HG02623 (cell line): Measurements from ENCODE around the gene ATP7B.
"Not testable (repeated sequence)": the region's sequence is repeated elsewhere in the genome, so short reads cannot be mapped to it uniquely, and the experiment has no call there.

Experiments
- ATAC-seq: cut with Tn5 transposase; IDR thresholded peaks from one replicate; pipeline ENCODE4 v1.9.1; 2021; ENCODE audit warnings: moderate library complexity; ENCODE audit not compliant: unreplicated experiment

The ATP7B gene

GRCh38 chr13:52010890-52011631 is at the start of gene ATP7B:
Gene ATP7B, minus strand, starts transcription at chr13:52011450. Its CDS starts 113 bp downstream, at chr13:52011337.
- ATAC-seq = no peak

DNA sequence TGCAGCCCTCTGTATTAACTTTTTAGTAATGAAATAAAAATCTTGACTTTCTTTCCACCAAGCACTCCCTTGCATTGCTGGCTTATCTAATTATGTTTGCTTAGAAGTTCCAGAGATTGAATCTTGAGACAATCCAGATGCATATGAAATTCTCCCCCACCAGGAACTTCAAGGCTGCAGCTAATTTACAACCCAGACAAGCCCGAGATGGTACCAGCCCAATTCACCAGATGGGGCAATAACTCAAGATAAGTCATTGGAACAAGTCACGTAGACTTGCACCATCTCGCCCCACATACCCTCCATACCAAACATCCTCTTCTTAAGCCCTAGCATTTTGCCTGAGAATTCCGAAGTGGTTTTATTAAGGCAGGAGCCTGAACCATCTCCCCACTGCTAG is 42.2 kb upstream of the ATP7B start:
- ATAC-seq = no peak

- ATAC-seq = no peak
These were observed 40.1 kb upstream of the ATP7B start for GRCh38 chr13:52051400-52051799.

- no peak for ATAC-seq
These were observed 37.3 kb upstream of the ATP7B start for GRCh38 chr13:52048516-52048915.

DNA sequence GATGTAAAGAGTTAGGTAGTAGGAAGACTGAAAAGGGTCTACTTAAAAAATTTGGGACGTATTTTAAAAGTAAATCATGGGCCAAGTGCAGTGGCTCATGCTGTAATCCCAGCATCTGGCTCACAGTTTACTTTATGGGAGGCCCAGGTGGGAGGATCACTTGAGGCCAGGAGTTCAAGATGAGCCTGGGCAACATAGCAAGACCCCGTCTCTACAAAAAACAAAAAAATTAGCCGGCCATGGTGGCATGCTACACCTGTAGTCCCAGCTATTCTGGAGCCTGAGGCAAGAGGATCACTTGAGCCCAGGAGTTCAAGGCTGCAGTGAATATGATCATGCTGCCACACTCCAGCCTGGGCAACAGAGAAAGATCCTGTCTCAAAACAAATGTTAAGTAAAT is 36.2 kb upstream of the ATP7B start:
- ATAC-seq = no peak

- no peak for ATAC-seq
These were observed 32.4 kb upstream of the ATP7B start for GRCh38 chr13:52043675-52044074.

DNA sequence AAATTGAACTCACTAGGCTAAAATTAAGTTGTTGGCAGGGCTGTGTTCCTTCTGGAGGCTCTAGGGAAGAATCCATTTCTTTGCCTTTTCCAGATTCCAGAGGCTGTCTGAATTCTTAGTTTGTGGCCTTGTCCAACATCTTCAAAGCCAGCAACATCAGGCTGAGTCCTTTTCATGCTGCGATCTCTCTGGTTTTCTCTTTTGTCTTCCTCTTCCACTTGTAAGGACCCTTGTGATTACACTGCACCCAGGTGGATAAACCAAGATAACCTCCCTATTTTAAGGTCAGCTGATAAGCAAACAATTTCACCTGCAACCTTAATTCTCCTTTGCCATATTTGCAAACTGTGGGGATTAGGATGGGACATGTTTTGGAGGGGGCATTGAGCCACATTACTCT is 24.8 kb upstream of the ATP7B start:
- no peak for ATAC-seq

DNA sequence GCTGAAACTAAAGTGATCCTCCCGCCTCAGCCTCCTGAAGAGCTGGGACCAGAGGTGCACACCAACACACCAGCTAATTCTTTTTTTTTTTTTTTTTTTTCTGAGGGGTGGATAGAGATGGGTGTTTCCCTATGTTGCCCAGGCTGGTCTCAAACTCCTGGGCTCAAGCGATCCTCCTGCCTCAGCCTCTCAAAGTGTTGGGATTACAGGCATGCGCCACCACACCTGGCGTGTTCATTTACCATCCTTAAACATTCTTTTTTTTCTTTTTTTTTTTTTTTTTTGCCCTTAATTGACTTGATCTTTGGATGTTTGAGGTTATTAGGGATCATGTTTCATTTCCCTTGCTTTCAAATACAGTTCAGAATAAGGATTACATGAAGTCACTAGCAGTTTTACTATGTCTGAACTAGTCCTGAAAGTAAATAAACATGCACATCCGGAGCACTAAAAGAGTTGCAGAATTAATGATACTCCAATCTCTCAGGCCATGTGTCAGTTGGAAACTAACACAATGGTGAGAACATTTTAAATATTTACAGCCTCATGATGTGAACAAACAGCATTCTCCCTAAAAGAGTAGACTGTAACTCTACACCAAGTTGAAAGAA is 23.5 kb upstream of the ATP7B start:
- ATAC-seq = no peak

DNA sequence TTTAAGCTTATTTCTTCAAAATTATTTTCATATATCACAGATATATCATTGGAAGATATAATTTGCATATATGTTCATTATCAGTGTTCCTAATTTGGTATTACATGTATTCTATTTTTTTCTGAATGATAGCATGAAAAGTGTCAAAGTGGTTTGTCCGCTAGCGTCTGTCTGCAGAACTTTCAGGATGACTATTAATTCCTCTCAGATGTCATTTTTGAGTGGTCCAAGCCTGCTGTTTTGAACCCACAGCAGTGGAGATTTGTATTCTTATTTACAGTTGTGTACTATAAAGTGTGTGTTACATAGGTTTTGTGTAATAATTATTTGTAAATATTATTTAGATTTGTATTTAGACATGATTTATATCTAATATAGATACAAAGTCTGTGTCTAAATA is 21.8 kb upstream of the ATP7B start:
- no peak for ATAC-seq

- ATAC-seq = not testable (repeated sequence)
These were observed 19.2 kb upstream of the ATP7B start for GRCh38 chr13:52030401-52030800.

DNA sequence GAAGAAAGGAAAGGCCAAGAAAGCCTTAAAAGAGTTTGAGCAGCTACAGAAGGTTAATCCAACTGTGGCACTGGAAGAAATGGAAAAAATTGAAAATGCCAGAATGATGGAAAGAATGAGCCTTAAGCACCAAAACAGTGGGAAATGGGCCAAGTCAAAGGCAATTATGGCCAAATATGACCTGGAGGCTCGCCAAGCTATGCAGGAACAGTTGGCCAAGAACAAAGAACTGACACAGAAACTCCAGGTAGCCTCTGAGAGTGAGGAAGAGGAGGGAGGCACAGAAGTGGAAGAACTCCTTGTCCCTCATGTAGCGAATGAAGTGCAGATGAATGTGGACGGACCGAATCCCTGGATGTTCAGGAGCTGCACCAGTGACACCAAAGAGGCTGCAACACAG is 18.3 kb upstream of the ATP7B start:
- ATAC-seq = no peak

GRCh38 chr13:52027832-52028231 is 16.6 kb upstream of the ATP7B start:
- no peak for ATAC-seq

- no peak for ATAC-seq
These were observed 15.0 kb upstream of the ATP7B start for GRCh38 chr13:52026246-52026626.

DNA sequence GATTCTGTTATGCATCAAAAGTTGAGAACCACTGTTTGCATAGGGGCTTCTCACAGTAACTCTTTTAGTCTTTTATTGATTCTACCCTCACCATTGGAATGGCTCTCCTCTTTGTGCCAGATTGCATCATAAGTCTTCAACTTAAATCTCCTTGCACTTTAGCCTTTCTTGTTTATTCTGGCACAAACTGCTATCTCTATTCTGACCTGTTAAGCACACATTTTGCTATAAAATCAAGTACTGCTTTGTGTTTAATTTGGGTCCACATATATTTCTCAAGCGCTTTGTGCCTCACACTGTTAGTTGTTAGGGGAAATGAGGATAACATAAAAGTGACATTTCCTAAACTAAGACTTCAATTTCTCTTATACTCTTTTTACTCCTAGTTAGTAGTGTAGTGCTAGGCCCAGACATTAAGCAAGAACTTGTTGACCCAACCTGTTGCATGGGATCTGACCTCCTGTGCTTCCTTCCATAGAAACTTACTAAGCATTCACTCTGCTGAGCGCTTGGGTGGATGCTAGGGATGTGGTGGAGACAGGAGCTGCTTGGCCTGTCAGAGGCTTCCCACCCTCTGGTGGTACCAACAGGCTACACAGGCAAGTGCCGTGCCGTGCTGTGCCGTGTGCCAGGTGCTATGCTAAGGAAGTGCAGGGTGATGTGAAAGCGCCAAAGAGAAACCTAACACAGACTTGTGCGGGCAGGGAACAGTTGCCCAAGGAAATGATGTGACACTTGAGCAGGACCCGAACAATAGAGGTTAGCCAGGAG is 14.4 kb upstream of the ATP7B start:
- ATAC-seq = no peak

- no peak for ATAC-seq
These were observed 13.2 kb upstream of the ATP7B start, which contains the start of gene UTP14C for GRCh38 chr13:52024481-52024880. Gene UTP14C, plus strand, starts transcription at chr13:52024691. Its CDS starts 4,114 bp downstream, at chr13:52028805.

GRCh38 chr13:52022356-52022755 is 11.1 kb upstream of the ATP7B start:
- no peak for ATAC-seq

DNA sequence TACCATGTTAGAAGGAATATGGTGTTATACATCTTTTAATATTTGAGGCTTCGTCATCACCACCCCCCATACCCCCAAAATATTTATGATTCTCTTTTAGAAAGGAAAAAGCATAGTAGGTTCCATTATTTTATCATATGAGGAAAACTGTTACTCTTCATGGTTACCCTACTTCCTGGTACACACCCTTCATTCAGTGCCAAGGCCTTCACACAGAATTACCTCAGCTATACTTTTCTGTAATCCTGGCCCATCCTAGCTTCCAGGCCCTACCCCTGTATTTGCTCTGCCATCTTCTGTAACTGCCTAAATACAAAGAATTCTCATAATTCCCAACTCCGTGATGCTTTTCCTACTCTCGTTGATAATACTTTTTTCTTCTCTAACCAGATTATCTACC is 8.9 kb upstream of the ATP7B start:
- no peak for ATAC-seq

DNA sequence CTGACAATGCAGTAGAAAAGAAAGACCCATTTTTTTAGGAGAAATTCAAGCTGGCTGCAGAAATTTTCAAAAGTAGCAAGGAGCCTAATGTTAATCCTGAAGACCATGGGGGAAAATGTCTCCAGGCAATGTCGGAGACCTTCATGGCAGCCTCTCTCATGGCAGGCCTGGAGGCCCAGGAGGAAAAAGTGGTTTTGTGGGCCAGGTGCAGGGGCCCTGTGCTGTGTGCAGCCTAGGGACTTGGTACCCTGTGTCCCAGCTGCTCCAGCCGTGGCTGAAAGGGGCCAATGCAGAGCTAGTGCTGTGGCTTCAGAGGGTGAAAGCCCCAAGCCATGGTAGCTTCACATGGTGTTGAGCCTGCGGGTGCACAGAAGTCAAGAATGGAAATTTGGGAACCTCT is 5.0 kb upstream of the ATP7B start:
- ATAC-seq = no peak

- no peak for ATAC-seq
These were observed 1.2 kb upstream of the ATP7B start for GRCh38 chr13:52012512-52012836.

GRCh38 chr13:52011632-52012511 is 622 bp upstream of the ATP7B start, which contains the start of gene ALG11:
Gene ALG11, plus strand, starts transcription at chr13:52012398. Its CDS starts 21 bp downstream, at chr13:52012419.
- peak; percentile 99 for ATAC-seq

DNA sequence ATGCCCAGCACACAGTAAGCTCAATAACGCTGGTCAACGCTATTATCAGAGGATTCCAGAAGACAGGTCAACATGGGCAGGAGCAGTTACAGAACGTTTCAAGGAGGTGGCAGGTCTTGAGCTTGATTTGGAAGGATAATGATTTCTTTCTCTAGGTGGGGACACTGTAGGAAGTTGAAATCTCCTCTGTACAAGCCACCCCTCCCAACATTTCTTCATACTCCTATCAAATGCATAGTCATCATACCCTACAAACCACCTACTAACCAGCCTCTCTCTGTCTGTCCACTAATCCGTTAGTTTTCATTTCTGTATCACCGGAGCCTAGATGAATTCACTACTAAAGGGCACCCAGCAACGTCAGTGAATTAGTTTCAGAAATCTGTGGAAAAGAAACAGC is 1.3 kb downstream of the ATP7B start:
- no peak for ATAC-seq
